ENCODE data around the gene LACTBL1.

LACTBL1 gene

DNA sequence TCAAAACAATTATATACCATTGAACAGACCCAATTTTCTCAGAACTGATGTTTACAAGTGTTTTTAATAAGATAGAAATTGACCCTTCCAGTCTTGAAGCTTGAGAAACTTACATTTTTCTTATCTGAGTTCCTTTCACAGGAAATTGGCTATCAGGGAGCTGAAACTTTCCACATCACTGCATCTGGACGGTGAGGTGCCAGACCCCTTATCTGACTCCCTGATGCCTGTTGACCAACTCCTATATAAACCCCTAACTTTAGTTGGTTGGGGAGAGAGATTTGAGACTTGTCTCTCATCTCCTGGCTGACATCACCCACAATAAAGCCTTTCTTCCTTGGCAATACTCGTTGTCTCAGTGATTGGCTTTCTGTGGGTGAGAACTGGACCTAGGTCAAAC is 31.4 kb downstream of the LACTBL1 start:
- Histone ChIP-seq H3K9me3 (ENCODE audit: control insufficient read depth, insufficient read depth, low read length) (peaks cover 6% of the 10 kb centered on the region; the same call in 1 of the 2 replicates), H3K9ac (ENCODE audit: low read depth, low read length) (no peak overlapping the region), H3K4me1 (ENCODE audit: insufficient read depth, low read length) (no peaks in the 10 kb centered on the region), H3K36me3 (ENCODE audit: insufficient read depth, low read length) (no peaks in the 10 kb centered on the region)

DNA sequence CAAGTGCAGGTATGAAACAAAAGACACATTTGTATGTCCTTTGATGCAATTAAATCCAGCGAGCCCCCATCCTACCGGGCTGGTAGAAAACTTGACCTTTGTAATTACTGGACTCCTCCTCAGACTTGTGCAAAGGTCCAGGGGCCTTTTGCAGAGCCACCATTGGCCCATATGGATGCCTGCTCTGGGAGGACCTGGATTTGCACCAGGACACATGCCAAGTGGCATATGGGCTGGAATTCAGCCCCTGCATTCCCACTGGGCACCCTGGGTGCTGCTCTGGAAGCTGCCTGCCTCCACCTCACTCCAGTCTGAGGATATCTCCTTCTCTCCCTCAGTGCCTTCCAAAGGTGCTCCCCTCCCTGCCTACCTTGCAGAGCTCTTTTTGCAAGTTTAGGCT is 36.0 kb downstream of the LACTBL1 start:
- Histone ChIP-seq H3K36me3 (ENCODE audit: insufficient read depth, low read length) (no peaks in the 10 kb centered on the region), H3K4me1 (ENCODE audit: insufficient read depth, low read length) (no peaks in the 10 kb centered on the region), H3K9ac (ENCODE audit: low read depth, low read length) (no peak overlapping the region), H3K9me3 (ENCODE audit: control insufficient read depth, insufficient read depth, low read length) (peaks cover 4% of the 10 kb centered on the region; the same call in 1 of the 2 replicates)

DNA sequence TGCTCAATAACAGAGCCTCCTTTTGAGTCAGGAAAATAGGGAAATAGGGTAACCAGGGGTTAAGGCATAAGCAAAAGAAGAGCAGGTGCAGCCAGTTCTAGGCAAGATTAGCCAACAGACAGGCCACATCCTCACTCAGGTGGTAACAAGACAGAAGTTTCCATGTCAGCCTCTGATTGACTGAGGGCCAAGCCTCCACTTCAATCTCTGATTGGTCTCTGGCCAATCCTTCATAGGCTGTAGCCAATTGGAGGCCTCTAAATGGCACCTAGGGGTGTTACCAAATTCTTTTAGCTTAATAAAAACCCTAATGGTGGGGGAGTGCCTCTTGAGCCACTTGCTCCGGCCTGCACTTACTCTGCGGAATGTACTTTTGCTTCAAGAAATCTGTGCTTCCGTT is 37.2 kb downstream of the LACTBL1 start:
- Histone ChIP-seq H3K9ac (ENCODE audit: low read depth, low read length) (no peak overlapping the region), H3K9me3 (ENCODE audit: control insufficient read depth, insufficient read depth, low read length) (no peaks in the 10 kb centered on the region; the same call in 1 of the 2 replicates), H3K36me3 (ENCODE audit: insufficient read depth, low read length) (no peaks in the 10 kb centered on the region), H3K4me1 (ENCODE audit: insufficient read depth, low read length) (no peaks in the 10 kb centered on the region)

DNA sequence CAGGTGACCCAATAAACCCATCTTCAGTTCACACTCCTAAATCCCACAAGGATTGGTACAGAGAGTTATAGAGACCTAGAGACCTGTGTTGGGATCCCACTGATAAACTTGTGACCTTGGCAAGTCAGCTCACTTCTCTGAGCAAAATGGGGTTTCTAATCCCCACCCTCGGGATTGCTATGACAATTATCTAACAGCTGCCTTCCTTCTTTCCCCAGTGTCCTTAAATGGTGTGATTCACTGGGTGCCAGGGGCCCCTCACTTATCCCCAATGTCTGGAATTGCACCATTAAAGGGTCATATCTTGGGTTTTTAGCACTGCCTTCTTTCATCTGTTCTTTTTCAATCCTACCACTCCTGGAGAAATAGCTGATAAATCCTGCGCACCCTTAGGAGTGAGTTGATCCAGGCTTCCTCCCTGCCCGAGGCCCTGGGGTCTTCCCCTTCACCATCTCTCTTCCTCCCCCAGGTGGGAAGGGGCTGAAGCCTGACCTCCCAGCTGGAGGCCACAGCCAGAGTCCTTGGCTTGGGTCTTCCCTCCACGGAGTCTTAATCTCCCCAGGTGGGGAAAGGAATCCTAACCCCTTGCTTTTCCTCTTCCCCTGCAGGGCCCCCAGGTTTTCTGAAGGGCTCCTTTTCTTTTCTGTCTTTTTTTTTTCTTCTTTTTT is 39.7 kb downstream of the LACTBL1 start:
- H3K9ac ChIP-seq (ENCODE audit: low read depth, low read length), result no peak overlapping the region
- no peaks in the 10 kb centered on the region for H3K4me1 ChIP-seq (ENCODE audit: insufficient read depth, low read length)
- H3K36me3 ChIP-seq (ENCODE audit: insufficient read depth, low read length), result no peaks in the 10 kb centered on the region
- no peaks in the 10 kb centered on the region; the same call in 1 of the 2 replicates for H3K9me3 ChIP-seq (ENCODE audit: control insufficient read depth, insufficient read depth, low read length)

DNA sequence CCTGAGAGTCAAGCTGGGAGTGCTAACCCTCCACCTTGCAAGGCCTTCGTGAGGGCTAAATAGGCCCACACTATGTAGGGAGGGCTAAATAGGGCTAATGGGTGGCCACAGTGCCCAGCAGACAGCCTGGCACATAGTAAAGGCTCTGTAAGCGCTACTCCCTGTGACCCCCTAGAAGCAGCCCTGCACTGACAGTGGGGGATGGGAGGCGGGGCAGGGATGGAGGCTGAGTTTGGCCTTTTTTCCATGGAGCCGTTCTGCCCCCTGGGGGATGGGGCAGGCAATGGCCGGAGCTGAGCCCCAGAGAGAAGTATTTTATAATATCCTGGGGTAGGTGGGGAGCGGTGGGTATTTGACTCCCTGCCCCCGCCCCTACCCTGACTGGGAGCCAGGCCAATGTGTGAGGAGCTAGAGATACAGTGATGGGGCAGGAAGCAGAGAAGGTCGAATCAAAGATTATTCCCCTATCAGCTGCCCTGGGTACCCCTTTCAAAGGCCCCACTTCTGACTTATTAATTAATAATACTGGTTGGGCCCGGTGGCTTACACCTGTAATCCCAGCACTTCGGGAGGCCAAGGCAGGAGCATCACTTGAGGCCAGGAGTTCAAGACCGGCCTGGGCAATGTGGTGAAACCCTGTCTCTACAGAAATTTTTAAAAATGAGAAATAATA is 42.3 kb downstream of the LACTBL1 start:
- Histone ChIP-seq H3K9ac (ENCODE audit: low read depth, low read length) (no peak overlapping the region), H3K4me1 (ENCODE audit: insufficient read depth, low read length) (no peaks in the 10 kb centered on the region), H3K9me3 (ENCODE audit: control insufficient read depth, insufficient read depth, low read length) (no peaks in the 10 kb centered on the region), H3K36me3 (ENCODE audit: insufficient read depth, low read length) (no peaks in the 10 kb centered on the region)

DNA sequence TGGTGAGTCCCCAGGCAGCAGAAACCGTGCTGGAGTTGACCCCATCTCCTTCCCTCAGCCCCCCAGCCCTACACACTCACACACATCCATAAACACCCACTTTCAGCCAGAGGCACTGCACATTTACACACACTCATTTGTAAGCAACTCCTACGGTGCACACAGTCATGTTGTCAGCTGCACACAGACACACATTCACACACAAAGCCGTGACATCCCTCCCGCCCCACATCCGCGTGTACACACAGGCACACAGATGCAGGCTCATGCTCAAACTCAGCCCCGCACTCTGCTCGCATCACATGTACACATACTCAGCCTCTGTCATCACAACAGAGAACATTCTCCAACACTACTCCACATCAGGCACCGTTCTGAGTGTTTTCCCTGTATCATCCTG is 47.6 kb downstream of the LACTBL1 start:
- Histone ChIP-seq H3K9me3 (ENCODE audit: control insufficient read depth, insufficient read depth, low read length) (no peaks in the 10 kb centered on the region), H3K9ac (ENCODE audit: low read depth, low read length) (no peak overlapping the region), H3K36me3 (ENCODE audit: insufficient read depth, low read length) (no peaks in the 10 kb centered on the region), H3K4me1 (ENCODE audit: insufficient read depth, low read length) (no peaks in the 10 kb centered on the region; the same call in 1 of the 2 replicates)

DNA sequence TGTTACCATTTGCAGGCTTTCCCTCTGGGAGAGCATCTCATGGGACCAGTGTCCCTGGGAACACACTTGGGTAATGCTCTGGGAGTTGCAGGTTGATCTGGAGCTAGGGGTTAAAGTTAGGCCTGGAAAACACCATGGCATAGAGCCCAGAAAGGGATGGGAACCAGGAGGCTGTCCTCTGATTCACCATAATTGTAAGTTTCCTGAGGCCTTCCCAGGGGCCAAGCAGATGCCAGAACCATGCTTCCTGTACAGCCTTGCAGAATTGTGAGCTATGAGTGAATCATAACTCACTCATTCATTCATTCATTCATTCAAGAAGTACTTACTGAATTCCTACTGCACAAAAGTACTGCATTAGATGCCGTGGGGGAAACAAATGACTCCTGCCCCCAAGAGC is 50.0 kb downstream of the LACTBL1 start:
- Histone ChIP-seq H3K4me1 (ENCODE audit: insufficient read depth, low read length) (no peaks in the 10 kb centered on the region; the same call in 1 of the 2 replicates), H3K9me3 (ENCODE audit: control insufficient read depth, insufficient read depth, low read length) (no peaks in the 10 kb centered on the region), H3K9ac (ENCODE audit: low read depth, low read length) (no peak overlapping the region), H3K36me3 (ENCODE audit: insufficient read depth, low read length) (no peaks in the 10 kb centered on the region)

DNA sequence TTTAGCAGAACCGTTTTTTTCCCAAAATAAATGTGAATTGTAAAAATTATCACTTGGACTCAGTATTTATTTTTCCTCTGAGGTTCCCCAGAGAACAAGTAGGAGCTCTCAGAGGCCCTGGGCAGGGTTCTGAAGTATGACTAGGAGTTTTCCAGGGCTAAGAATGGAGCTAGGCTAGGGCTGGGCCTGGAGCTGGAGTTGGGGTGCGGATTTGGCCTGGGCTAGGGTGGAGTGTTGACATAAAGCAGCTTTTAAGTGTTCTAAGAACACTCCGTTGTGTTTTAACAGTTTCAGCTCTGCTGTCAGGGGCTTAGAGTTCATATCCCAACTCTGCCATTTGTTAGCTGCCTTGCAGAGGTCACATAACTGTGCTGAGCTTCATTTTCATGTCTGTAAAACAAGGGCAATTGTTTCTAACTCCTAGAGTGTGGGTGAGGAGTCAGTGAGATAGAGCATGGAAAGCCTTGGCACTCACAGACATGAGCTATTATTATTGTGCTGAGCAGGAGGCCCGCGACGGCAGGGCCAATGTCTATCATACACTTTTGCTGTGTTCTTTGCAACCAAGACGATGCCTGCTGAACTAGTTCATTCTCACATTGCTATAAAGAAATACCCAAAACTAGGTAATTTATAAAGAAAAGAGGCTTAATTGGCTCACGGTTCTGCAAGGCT is 51.1 kb downstream of the LACTBL1 start:
- H3K4me1 ChIP-seq (ENCODE audit: insufficient read depth, low read length), result no peaks in the 10 kb centered on the region; the same call in 1 of the 2 replicates
- H3K36me3 ChIP-seq (ENCODE audit: insufficient read depth, low read length), result no peaks in the 10 kb centered on the region
- H3K9ac ChIP-seq (ENCODE audit: low read depth, low read length), result no peak overlapping the region
- no peaks in the 10 kb centered on the region for H3K9me3 ChIP-seq (ENCODE audit: control insufficient read depth, insufficient read depth, low read length)

DNA sequence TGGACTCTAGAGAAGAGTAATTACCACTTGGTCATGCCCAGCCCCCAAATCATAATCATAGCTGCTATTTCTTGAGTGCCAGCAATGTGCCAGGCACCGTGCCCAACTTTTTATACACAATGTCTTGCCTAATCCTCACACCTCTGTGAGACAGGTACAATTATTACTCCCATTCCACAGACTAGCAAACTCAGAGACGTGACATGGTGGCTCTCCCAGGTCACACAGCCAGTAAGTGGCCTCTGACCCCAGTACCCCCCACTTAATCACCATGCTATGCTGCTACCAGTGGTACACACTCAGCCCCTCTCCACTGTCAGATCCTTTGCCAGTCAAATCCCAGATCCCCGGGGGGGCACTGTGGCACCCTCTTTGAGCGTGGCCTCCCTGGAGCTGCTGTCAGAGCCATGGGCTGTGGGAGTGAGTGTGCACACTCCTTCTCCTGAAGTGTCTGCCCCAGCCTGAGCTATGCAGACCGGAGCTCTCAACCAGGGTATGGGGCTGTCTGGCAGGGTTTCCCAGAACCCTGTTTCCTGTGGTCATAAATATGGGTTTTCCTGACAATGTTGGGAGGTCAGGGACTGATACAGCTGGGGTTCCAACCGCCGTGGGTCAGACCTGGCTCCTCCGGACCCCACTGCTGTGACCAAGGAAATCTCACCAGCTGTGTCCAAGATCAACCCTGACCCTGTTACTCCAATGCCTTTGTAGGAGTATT is 51.8 kb downstream of the LACTBL1 start:
- Histone ChIP-seq H3K36me3 (ENCODE audit: insufficient read depth, low read length) (no peaks in the 10 kb centered on the region), H3K4me1 (ENCODE audit: insufficient read depth, low read length) (no peaks in the 10 kb centered on the region; the same call in 1 of the 2 replicates)

DNA sequence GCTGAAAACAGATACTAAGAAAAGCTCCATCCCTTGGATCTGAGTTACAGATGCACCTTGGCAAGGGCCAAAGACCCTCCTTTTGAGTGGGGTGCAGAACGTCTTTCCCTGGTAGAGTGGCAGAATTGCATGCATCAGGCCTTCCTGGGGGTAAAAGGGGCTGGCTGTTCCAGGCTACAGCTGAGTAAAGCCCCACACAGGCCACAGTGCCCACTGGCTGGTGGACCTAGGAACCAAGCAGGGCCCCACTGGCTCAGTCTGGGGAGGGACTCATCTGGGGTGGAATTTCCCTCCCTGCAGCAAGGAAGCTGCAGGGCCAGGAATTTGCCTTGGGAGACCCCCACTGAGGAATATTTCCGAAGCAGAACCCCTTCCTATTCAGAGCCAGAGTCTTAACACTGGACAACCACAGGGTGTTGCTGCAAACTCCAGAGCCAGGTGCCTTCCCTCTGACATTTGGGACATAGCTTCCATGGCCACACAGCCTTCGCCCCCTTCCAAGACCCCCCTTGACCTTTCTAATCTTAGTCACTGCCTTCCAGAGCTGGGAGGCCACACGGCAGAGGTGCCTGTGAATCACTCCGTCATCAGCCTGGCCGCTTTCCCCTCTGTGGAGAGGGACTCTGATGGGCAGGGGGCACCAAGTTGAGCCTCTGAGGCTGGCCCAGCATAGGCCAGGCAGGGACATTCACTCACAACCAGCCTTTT is 52.5 kb downstream of the LACTBL1 start:
- no peaks in the 10 kb centered on the region for H3K9me3 ChIP-seq (ENCODE audit: control insufficient read depth, insufficient read depth, low read length)
- no peaks in the 10 kb centered on the region; the same call in 1 of the 2 replicates for H3K4me1 ChIP-seq (ENCODE audit: insufficient read depth, low read length)
- no peaks in the 10 kb centered on the region for H3K36me3 ChIP-seq (ENCODE audit: insufficient read depth, low read length)
- no peak overlapping the region for H3K9ac ChIP-seq (ENCODE audit: low read depth, low read length)

More for the DNA sequence above, 51.8 kb downstream of the LACTBL1 start:
- H3K9ac ChIP-seq (ENCODE audit: low read depth, low read length), result no peak overlapping the region
- H3K9me3 ChIP-seq (ENCODE audit: control insufficient read depth, insufficient read depth, low read length), result no peaks in the 10 kb centered on the region

DNA sequence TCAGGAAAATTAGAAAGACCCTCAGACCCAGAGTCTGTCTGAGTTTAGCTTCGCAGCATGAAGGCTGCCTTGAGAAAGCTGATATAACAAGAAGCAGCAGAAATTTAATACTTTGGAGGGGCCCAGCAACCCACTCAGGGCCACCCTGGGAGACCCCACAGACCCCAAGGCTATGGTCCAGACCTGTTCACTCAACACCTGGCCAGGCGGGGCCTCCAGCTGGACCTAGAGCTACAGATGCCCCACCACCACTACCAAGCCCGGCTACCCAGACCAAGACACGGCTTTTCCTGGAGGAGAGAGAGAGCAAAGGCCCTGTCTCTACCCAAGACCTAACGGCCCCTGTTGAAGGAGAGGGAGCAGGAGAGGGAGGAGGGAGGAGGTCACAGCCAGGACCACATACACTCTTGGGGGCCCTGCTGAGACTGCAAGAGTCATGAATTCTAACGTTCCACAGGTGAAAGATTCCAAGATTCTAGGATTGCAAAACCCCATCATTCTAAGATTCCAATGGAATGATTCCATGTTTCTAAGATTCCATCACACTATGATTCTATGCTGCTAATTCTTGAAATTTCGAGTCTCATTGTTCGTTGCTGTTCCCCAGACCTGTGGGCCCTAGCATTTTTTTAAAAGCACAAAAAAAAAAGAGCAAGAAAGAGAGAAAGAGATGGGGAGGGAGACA is 53.2 kb downstream of the LACTBL1 start:
- H3K4me1 ChIP-seq (ENCODE audit: insufficient read depth, low read length), result no peaks in the 10 kb centered on the region; the same call in 1 of the 2 replicates
- no peak overlapping the region for H3K9ac ChIP-seq (ENCODE audit: low read depth, low read length)

DNA sequence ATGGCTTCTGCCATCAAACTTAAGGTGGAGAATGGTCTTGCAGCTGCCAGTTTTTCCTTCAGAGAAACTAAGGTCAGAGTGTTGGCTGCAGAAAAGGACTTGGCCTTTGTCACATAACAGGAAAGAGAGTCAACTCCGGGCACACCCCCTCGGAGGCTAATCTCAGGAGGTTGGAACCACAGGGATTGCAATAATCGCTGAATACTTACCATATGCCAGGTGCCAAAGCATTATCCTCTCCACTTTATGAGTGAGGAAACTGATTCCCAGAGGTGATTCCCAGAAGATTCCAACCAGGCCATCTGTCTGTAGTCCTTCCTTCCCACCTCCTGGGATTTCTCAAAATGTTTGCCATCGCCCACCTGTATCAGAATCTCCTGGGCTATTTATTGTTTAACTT is 54.0 kb downstream of the LACTBL1 start:
- Histone ChIP-seq H3K9me3 (ENCODE audit: control insufficient read depth, insufficient read depth, low read length) (no peaks in the 10 kb centered on the region), H3K36me3 (ENCODE audit: insufficient read depth, low read length) (no peaks in the 10 kb centered on the region; the same call in 1 of the 2 replicates), H3K4me1 (ENCODE audit: insufficient read depth, low read length) (no peaks in the 10 kb centered on the region; the same call in 1 of the 2 replicates), H3K9ac (ENCODE audit: low read depth, low read length) (no peak overlapping the region)

More for the DNA sequence above, 53.2 kb downstream of the LACTBL1 start:
- H3K36me3 ChIP-seq (ENCODE audit: insufficient read depth, low read length), result no peaks in the 10 kb centered on the region; the same call in 1 of the 2 replicates
- H3K9me3 ChIP-seq (ENCODE audit: control insufficient read depth, insufficient read depth, low read length), result no peaks in the 10 kb centered on the region

DNA sequence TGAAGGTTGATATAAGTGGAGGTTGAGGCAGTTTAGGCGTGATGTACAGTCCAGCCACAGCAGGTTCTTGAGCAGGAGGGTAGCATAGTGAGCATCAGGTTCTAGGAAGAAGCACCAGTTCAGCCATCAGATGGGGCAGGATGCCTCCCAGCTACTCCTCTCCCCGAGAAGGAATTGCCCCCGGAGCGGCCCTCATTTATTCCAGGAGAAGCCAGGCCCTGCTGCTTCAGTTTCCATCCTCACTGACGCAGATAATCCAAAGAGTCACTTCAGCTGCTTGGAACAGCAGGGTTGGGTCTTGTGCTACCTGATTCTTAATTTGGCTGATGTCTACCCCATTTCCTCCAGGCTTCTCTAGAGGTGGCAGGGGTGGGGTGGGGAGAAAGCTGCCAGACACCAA is 54.7 kb downstream of the LACTBL1 start:
- H3K4me1 ChIP-seq (ENCODE audit: insufficient read depth, low read length), result no peaks in the 10 kb centered on the region; the same call in 1 of the 2 replicates
- H3K36me3 ChIP-seq (ENCODE audit: insufficient read depth, low read length), result no peaks in the 10 kb centered on the region; the same call in 1 of the 2 replicates
- H3K9me3 ChIP-seq (ENCODE audit: control insufficient read depth, insufficient read depth, low read length), result no peaks in the 10 kb centered on the region
- H3K9ac ChIP-seq (ENCODE audit: low read depth, low read length), result no peak overlapping the region
